ENCODE data around the gene GBGT1. TPM values are rescaled to one million over a fixed set of nuclear protein-coding genes. Genes with fewer than 3 reads are reported as not detected.
"Not testable (repeated sequence)": the region's sequence is repeated elsewhere in the genome, so short reads cannot be mapped to it uniquely, and the experiment has no call there.

GBGT1 gene
- polyA plus RNA-seq, 6 donors from 2014 or later, result 0.96 to 4.0 (median 2.4) TPM

GRCh38 chr9:133188006-133188842 is 24.5 kb upstream of the GBGT1 start:
- DNase-seq, result no peak
- Mint-ChIP-seq H3K27me3 (peaks cover 15 to 42% (median 27%) of the 10 kb centered on the region in 3 donors), H3K9me3 (no peaks in the 10 kb centered on the region), H3K4me1 (peaks cover 5 to 10% (median 9%) of the 10 kb centered on the region in 3 donors), H3K4me3 (no peak overlapping the region), H3K36me3 (no peaks in the 10 kb centered on the region), H3K27ac (peak overlapping the region in 1 of 6 donors; percentile 10)
- no peak for ATAC-seq (ENCODE audit: low read depth in 2 of 2)

DNA sequence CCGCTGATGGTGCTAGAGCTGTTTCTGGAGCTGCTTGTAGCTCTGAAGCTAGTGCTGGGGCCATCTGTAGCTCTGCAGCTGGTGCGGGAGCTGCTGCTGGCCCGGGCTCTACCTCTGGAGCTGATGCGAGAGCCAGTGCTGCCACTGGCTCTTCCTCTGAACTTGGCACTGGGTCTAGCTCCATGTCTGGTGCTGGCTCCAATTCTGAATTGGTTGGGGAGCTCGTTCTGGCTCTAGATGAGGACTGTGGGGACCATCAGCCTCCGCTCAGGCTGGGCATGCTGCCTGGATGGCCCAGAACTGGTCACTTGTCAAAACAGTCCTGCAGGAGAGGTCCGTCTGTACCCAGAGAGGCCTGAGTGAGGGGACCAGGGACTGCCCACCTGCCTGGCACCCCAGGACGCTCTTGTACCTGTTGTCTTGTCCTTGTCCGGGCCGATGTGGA is 23.9 kb upstream of the GBGT1 start:
- DNase-seq (no peak), ATAC-seq (ENCODE audit: low read depth in 2 of 2) (no peak)
- H3K27me3 Mint-ChIP-seq, result peaks cover 19 to 42% (median 32%) of the 10 kb centered on the region in 3 donors
- no peaks in the 10 kb centered on the region for H3K36me3 Mint-ChIP-seq
- no peaks in the 10 kb centered on the region for H3K9me3 Mint-ChIP-seq
- peaks cover 5 to 10% (median 9%) of the 10 kb centered on the region in 3 donors for H3K4me1 Mint-ChIP-seq
- no peak overlapping the region for H3K4me3 Mint-ChIP-seq
- no peak overlapping the region for H3K27ac Mint-ChIP-seq

GRCh38 chr9:133186736-133187135 is 23.0 kb upstream of the GBGT1 start:
- DNase-seq (no peak), ATAC-seq (ENCODE audit: low read depth in 2 of 2) (no peak)
- Mint-ChIP-seq H3K27ac (peak overlapping the region in 2 of 6 donors; percentile 42 to 73), H3K27me3 (peaks cover 19 to 43% (median 31%) of the 10 kb centered on the region in 3 donors), H3K9me3 (no peaks in the 10 kb centered on the region), H3K4me3 (no peak overlapping the region), H3K36me3 (no peaks in the 10 kb centered on the region), H3K4me1 (peaks cover 5 to 10% (median 9%) of the 10 kb centered on the region in 3 donors)

DNA sequence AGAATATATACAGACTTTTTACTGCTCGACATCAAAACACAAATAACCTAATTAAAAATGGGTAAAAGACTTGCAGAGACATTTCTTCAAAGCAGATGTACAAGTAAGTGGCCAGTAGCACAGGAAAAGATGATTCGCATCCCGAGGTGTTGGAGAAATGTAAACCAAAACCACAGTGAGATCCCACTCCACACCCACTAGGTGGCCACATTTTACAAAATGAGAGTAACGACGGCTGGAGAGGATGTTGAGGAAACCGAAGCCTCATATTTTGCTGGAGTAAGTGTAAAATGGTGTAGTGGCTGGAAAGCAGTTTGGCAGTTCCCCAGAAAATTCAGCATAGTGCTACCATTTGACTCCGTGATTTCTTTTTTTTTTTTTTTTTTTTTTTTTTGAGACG is 21.3 kb upstream of the GBGT1 start:
- Mint-ChIP-seq H3K27me3 (peaks cover 20 to 43% (median 31%) of the 10 kb centered on the region in 3 donors), H3K4me1 (peaks cover 5 to 10% (median 9%) of the 10 kb centered on the region in 3 donors), H3K9me3 (no peaks in the 10 kb centered on the region), H3K27ac (peak overlapping the region in 2 of 6 donors; percentile 41 to 83), H3K4me3 (no peak overlapping the region), H3K36me3 (no peaks in the 10 kb centered on the region)
- ATAC-seq (ENCODE audit: low read depth in 2 of 2) (peak; percentile 41 to 45), DNase-seq (no peak)

- H3K9me3 Mint-ChIP-seq, result no peaks in the 10 kb centered on the region
- no peaks in the 10 kb centered on the region for H3K36me3 Mint-ChIP-seq
- H3K27me3 Mint-ChIP-seq, result peaks cover 15 to 34% (median 23%) of the 10 kb centered on the region in 3 donors
- no peak overlapping the region for H3K4me3 Mint-ChIP-seq
- no peak overlapping the region for H3K27ac Mint-ChIP-seq
- DNase-seq (no peak), ATAC-seq (ENCODE audit: low read depth in 2 of 2) (no peak)
- H3K4me1 Mint-ChIP-seq, result peaks cover 5 to 9% (median 6%) of the 10 kb centered on the region in 3 donors
Observed at GRCh38 chr9:133182151-133182550, 18.4 kb upstream of the GBGT1 start.

- Mint-ChIP-seq H3K27me3 (peaks cover 15 to 34% (median 23%) of the 10 kb centered on the region in 3 donors), H3K9me3 (no peaks in the 10 kb centered on the region), H3K36me3 (no peaks in the 10 kb centered on the region), H3K4me1 (peaks cover 5 to 9% (median 6%) of the 10 kb centered on the region in 3 donors), H3K27ac (no peak overlapping the region), H3K4me3 (no peak overlapping the region)
- DNase-seq (no peak), ATAC-seq (ENCODE audit: low read depth in 2 of 2) (no peak)
Observed at GRCh38 chr9:133181561-133181960, 17.8 kb upstream of the GBGT1 start.

GRCh38 chr9:133180953-133181352 is 17.2 kb upstream of the GBGT1 start:
- Mint-ChIP-seq H3K9me3 (no peaks in the 10 kb centered on the region), H3K4me1 (peaks cover 2 to 7% (median 2%) of the 10 kb centered on the region in 3 donors), H3K27ac (no peak overlapping the region), H3K4me3 (no peak overlapping the region), H3K36me3 (no peaks in the 10 kb centered on the region), H3K27me3 (peaks cover 15 to 34% (median 20%) of the 10 kb centered on the region in 3 donors)
- ATAC-seq (ENCODE audit: low read depth in 2 of 2) (no peak), DNase-seq (no peak)

DNA sequence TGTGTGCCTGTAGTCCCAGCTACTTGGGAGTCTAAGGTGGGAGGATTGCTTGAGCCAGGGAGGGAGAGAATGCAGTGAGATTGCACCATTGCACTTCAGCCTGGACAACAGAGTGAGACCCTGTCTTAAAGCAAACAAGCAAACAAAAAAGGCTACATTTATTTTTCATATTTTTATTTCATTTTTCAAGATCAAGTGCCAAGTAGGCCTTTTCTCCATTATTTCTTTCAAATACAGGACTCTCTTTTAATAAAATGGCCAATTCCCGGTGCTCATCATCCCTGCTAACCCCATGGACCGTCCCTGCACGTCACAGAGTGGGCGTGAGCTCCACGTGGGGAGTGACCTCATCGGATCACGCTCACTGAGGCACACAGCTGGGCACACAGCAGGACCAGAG is 9.3 kb upstream of the GBGT1 start:
- DNase-seq (no peak), ATAC-seq (ENCODE audit: low read depth in 2 of 2) (no peak)
- no peaks in the 10 kb centered on the region for H3K36me3 Mint-ChIP-seq
- no peak overlapping the region for H3K4me3 Mint-ChIP-seq
- H3K9me3 Mint-ChIP-seq, result no peaks in the 10 kb centered on the region
- peaks cover 13 to 28% (median 20%) of the 10 kb centered on the region in 3 donors for H3K27me3 Mint-ChIP-seq
- H3K4me1 Mint-ChIP-seq, result peaks cover 12 to 16% (median 14%) of the 10 kb centered on the region in 3 donors
- H3K27ac Mint-ChIP-seq, result no peak overlapping the region

DNA sequence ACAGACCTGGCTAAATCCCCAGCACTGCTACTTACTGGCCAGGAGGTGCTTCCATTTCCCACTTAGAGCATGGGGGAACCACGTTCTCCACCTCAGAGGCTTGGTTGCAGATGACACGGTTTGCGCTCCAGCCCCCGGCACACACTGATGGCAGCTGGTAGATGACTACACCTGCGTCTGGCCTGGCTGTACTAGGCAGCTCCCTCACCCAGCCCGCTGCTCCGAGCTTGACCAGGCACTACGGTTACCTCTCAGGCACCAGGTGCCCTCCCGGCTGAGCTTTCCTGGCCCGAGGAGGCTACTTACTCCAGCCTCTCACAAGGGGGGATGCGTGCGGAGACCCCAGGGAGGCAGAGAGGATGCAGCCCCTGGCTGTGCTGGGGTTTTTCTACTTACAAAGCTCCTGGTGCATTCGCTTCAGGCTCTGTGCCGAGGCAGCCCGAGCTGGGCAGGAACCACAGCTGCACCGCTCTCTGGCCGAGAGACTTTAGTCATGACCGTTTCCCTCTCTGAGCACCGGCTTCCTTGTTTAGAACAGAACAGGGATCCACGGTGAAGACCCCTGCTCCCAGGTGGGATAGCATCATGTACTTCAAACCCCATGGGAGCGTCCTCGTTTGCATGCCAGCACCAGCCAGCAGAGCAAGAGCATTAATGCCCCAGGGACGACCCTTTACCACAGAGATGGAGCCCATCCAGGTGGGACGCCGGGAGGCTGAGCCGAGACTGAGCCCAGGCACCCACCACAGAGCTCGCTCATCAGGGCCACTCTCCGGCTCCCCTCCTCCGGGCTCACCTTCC is 7.6 kb upstream of the GBGT1 start:
- peaks cover 12 to 16% (median 14%) of the 10 kb centered on the region in 3 donors for H3K4me1 Mint-ChIP-seq
- peak overlapping the region in 4 of 8 donors; percentile 5 to 75 (median 60) for H3K4me3 Mint-ChIP-seq
- no peak for DNase-seq
- peak overlapping the region in 3 of 6 donors; percentile 24 to 79 (median 60) for H3K27ac Mint-ChIP-seq
- ATAC-seq (ENCODE audit: low read depth in 2 of 2), result peak; percentile 70 to 78
- no peaks in the 10 kb centered on the region for H3K36me3 Mint-ChIP-seq
- H3K27me3 Mint-ChIP-seq, result peaks cover 13 to 30% (median 22%) of the 10 kb centered on the region in 3 donors
- no peaks in the 10 kb centered on the region for H3K9me3 Mint-ChIP-seq

GRCh38 chr9:133170716-133171115 is 7.0 kb upstream of the GBGT1 start:
- Mint-ChIP-seq H3K9me3 (no peaks in the 10 kb centered on the region), H3K4me1 (peaks cover 12 to 16% (median 14%) of the 10 kb centered on the region in 3 donors), H3K27me3 (peaks cover 13 to 25% (median 22%) of the 10 kb centered on the region in 3 donors), H3K27ac (no peak overlapping the region), H3K36me3 (no peaks in the 10 kb centered on the region), H3K4me3 (peak overlapping the region in 2 of 8 donors; percentile 4 to 51)
- DNase-seq, result no peak
- no peak for ATAC-seq (ENCODE audit: low read depth in 2 of 2)

GRCh38 chr9:133169687-133170086 is 6.0 kb upstream of the GBGT1 start:
- not testable (repeated sequence) for H3K9me3 Mint-ChIP-seq; H3K36me3 Mint-ChIP-seq; ATAC-seq (ENCODE audit: low read depth in 2 of 2); DNase-seq; H3K27ac Mint-ChIP-seq
- Mint-ChIP-seq H3K27me3 (peaks cover 9 to 19% (median 15%) of the 10 kb centered on the region in 3 donors), H3K4me3 (peak overlapping the region in 1 of 8 donors; percentile 79), H3K4me1 (peaks cover 12 to 18% (median 14%) of the 10 kb centered on the region in 3 donors)

DNA sequence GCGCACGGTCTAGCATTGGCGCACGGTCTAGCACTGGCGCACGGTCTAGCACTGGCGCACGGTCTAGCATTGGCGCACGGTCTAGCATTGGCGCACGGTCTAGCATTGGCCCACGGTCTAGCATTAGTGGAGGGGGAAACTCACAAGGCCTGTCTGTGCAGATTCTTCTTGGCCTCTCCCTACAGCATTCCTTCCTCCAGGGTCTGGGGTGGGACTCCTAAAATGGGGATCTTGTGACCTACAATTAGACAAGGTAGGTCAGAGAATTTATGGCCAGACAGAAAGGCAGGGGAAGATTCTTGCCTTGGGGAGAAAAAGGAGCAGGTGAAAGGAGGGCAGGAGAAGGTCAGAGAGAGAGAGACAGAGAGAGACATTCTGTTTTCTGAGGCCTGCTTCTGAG is 5.4 kb upstream of the GBGT1 start:
- H3K27me3 Mint-ChIP-seq, result peaks cover 9 to 19% (median 15%) of the 10 kb centered on the region in 3 donors
- H3K4me3 Mint-ChIP-seq, result peak overlapping the region in 1 of 8 donors; percentile 79
- H3K27ac Mint-ChIP-seq, result peak overlapping the region in 1 of 6 donors; percentile 51
- DNase-seq (no peak), ATAC-seq (ENCODE audit: low read depth in 2 of 2) (no peak)
- H3K4me1 Mint-ChIP-seq, result peaks cover 13 to 19% (median 17%) of the 10 kb centered on the region in 3 donors
- no peaks in the 10 kb centered on the region for H3K36me3 Mint-ChIP-seq
- H3K9me3 Mint-ChIP-seq, result no peaks in the 10 kb centered on the region

- peak overlapping the region in 1 of 6 donors; percentile 78 for H3K27ac Mint-ChIP-seq
- H3K4me3 Mint-ChIP-seq, result no peak overlapping the region
- no peaks in the 10 kb centered on the region for H3K9me3 Mint-ChIP-seq
Observed at GRCh38 chr9:133168432-133168831, 4.7 kb upstream of the GBGT1 start.

More at GRCh38 chr9:133168432-133168831, 4.7 kb upstream of the GBGT1 start:
- no peak for DNase-seq
- H3K27me3 Mint-ChIP-seq, result peaks cover 9 to 19% (median 15%) of the 10 kb centered on the region in 3 donors
- peaks cover 19 to 22% (median 21%) of the 10 kb centered on the region in 3 donors for H3K4me1 Mint-ChIP-seq
- ATAC-seq (ENCODE audit: low read depth in 2 of 2), result no peak
- H3K36me3 Mint-ChIP-seq, result no peaks in the 10 kb centered on the region

Measured in naive B cell (primary cell).